ENCODE results near the gene SIVA1.

SIVA1 gene

GRCh38 chr14:104798300-104799243, 45.6 kb downstream of the SIVA1 start:
- no peak for DNase-seq

- no peak for DNase-seq
Observed at GRCh38 chr14:104799244-104800014, 46.5 kb downstream of the SIVA1 start.

GRCh38 chr14:104800015-104800770, 47.2 kb downstream of the SIVA1 start:
- peak; percentile 94 for DNase-seq

GRCh38 chr14:104800771-104801519, 48.0 kb downstream of the SIVA1 start, which contains the start of gene ZBTB42:
TSS of gene ZBTB42 (plus strand) at chr14:104801101. CDS start at chr14:104801198, 97 bp downstream.
- DNase-seq: peak; percentile 89

GRCh38 chr14:104801520-104802393, 48.8 kb downstream of the SIVA1 start:
- no peak for DNase-seq

- no peak for DNase-seq
Observed at GRCh38 chr14:104802394-104803184, 49.6 kb downstream of the SIVA1 start.

- DNase-seq: no peak
Observed at GRCh38 chr14:104803280-104803911, 50.4 kb downstream of the SIVA1 start.

GRCh38 chr14:104803912-104804410, 51.0 kb downstream of the SIVA1 start:
- no peak for DNase-seq

- no peak for DNase-seq
Observed at GRCh38 chr14:104804481-104805325, 51.8 kb downstream of the SIVA1 start.

- DNase-seq: no peak
Observed at GRCh38 chr14:104805326-104805678, 52.4 kb downstream of the SIVA1 start.

GRCh38 chr14:104805941-104806624, 53.1 kb downstream of the SIVA1 start:
- no peak for DNase-seq

GRCh38 chr14:104806625-104807465, 53.9 kb downstream of the SIVA1 start:
- DNase-seq: no peak

- DNase-seq: no peak
Observed at GRCh38 chr14:104808456-104808855, 55.5 kb downstream of the SIVA1 start.

Data from CD4-positive, alpha-beta T cell treated with Interleukin-6 for 4 hours (primary cell).